GM12875 (cell line): Measurements from ENCODE around the gene PCDHGA6.
A peak's percentile ranks its signal among the peaks of the same experiment; 100 is the strongest.
"Not testable (repeated sequence)": the region's sequence is repeated elsewhere in the genome, so short reads cannot be mapped to it uniquely, and the experiment has no call there.

Source experiments
- H3K4me3 ChIP-seq: one replicate; pipeline ENCODE4 v1.5.1; 2011; ENCODE audit warnings: low read depth, low read length, control low read depth
- TF ChIP-seq, protein P1 (sequence below): IDR thresholded peaks from 2 replicates; pipeline ENCODE4 v1.5.1; 2011; ENCODE audit warnings: low read depth, mild to moderate bottlenecking, control low read depth, inconsistent platforms, low read length, moderate library complexity, borderline replicate concordance; ENCODE audit not compliant: insufficient read depth

The PCDHGA6 gene

DNA sequence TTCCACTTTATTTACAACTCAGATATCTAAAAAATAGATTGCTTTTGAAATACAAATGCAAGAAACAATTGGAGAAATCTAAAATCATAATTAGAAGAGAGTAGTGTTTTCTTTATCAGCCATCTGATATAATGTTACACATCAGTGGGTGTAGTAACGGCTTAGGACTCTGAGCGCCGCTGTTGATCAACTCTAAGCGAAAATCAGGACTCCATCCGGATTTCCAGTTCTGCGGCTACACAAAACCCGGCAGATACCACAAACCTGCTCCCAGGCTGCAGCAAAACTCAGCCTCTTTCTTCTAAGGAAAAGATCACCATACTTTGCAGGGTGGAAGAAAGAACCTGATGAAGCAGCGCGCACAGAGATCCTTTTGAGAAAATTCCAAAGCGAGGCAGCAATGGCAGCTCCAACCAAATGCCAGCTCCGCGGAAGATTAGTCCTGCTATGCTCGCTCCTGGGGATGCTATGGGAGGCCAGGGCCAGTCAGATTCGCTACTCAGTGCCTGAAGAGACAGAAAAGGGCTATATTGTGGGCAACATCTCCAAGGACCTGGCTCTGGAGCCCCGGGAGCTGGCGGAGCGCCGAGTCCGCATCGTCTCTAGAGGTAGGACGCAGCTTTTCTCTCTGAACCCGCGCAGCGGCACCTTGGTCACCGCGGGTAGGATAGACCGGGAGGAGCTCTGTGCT is 29.0 kb downstream of the PCDHGA6 start, which contains the start of gene PCDHGA9:
PCDHGA9 (plus strand) TSS at position 226 of the 691 bp plus-strand sequence; CDS start at position 401, 175 bp downstream.
- H3K4me3 ChIP-seq: no peak within 1 kb of the TSS
- TF ChIP-seq, protein P1, sequence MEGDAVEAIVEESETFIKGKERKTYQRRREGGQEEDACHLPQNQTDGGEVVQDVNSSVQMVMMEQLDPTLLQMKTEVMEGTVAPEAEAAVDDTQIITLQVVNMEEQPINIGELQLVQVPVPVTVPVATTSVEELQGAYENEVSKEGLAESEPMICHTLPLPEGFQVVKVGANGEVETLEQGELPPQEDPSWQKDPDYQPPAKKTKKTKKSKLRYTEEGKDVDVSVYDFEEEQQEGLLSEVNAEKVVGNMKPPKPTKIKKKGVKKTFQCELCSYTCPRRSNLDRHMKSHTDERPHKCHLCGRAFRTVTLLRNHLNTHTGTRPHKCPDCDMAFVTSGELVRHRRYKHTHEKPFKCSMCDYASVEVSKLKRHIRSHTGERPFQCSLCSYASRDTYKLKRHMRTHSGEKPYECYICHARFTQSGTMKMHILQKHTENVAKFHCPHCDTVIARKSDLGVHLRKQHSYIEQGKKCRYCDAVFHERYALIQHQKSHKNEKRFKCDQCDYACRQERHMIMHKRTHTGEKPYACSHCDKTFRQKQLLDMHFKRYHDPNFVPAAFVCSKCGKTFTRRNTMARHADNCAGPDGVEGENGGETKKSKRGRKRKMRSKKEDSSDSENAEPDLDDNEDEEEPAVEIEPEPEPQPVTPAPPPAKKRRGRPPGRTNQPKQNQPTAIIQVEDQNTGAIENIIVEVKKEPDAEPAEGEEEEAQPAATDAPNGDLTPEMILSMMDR: peak; percentile 36; the same call in 1 of the 2 replicates

DNA sequence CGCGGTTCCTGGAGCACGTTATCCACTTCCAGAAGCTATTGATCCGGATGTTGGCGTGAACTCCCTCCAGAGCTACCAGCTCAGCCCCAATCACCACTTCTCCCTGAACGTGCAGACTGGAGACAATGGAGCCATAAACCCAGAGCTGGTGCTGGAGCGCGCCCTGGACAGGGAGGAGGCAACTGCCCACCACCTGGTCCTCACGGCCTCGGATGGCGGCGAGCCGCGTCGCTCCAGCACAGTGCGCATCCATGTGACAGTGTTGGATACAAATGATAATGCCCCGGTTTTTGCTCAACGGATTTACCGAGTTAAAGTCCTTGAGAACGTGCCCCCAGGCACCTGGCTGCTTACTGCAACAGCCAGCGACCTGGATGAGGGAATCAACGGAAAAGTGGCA is 29.7 kb downstream of the PCDHGA6 start:
- TF ChIP-seq, protein P1: no peak
- no peak overlapping the region for H3K4me3 ChIP-seq

DNA sequence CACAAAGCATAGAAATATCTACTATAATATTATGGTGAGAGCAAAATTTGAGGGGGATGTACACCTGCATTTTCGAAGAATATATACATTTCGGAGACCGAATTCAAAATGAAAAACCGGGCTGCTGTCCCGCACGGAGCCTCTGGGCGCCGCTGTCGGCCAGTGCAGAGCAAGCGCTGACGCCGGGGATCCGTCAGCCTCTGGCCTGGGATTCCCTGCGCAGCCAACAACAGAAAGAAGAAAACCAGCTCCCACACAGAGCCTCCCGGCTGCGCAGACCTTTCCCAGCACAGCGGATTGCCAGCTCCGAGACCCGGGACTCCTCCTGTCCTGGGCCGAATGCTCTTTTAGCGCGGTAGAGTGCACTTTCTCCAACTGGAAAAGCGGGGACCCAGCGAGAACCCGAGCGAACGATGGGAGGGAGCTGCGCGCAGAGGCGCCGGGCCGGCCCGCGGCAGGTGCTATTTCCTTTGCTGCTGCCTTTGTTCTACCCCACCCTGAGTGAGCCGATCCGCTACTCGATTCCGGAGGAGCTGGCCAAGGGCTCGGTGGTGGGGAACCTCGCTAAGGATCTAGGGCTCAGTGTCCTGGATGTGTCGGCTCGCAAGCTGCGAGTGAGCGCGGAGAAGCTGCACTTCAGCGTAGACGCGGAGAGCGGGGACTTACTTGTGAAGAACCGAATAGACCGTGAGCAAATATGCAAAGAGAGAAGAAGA is 34.3 kb downstream of the PCDHGA6 start, which contains the start of gene PCDHGB6:
PCDHGB6 (plus strand) TSS at position 232 of the 716 bp plus-strand sequence; CDS start at position 414, 182 bp downstream.
- not testable (repeated sequence) for H3K4me3 ChIP-seq

DNA sequence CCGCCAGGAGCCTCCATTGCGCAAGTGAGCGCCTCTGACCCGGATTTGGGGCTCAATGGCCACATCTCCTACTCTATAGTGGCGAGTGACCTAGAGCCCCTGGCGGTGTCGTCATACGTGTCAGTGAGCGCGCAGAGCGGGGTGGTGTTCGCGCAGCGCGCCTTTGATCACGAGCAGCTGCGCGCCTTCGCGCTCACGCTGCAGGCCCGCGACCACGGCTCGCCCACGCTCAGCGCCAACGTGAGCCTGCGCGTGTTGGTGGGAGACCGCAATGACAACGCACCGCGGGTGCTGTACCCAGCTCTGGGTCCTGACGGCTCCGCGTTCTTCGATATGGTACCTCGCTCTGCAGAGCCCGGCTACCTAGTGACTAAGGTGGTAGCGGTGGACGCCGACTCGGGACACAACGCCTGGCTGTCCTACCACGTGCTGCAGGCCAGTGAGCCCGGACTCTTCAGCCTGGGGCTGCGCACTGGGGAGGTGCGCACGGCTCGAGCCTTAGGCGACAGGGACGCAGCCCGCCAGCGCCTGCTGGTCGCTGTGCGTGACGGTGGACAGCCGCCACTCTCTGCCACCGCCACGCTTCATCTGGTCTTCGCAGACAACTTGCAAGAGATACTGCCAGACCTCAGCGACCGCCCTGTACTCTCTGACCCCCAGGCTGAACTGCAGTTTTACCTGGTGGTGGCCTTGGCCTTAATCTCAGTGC is 36.1 kb downstream of the PCDHGA6 start:
- TF ChIP-seq, protein P1: no peak
- H3K4me3 ChIP-seq: no peak overlapping the region

More for the DNA sequence above, 34.3 kb downstream of the PCDHGA6 start, which contains the start of gene PCDHGB6:
- TF ChIP-seq, protein P1: peak; percentile 47; the same call in 1 of the 2 replicates

DNA sequence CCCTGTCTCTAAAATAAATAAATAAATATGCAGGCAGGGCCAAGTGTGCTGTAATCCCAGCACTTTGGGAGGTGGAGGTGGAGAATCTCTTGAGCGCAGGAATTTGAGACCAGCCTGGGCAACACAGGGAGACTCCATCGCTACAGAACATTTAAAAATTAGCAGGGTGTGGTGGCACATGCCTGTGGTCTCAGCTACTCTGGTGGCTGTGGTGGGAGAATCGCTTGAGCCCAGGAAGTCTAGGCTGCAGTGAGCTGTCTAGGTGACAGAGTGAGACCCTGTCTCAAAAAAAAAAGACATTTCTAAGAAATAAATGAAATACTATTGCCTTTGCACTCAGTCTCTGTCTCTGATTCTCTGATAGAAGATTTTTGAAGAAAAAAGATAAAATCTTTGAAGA is 37.9 kb downstream of the PCDHGA6 start:
- TF ChIP-seq, protein P1: no peak
- H3K4me3 ChIP-seq: no peak overlapping the region

DNA sequence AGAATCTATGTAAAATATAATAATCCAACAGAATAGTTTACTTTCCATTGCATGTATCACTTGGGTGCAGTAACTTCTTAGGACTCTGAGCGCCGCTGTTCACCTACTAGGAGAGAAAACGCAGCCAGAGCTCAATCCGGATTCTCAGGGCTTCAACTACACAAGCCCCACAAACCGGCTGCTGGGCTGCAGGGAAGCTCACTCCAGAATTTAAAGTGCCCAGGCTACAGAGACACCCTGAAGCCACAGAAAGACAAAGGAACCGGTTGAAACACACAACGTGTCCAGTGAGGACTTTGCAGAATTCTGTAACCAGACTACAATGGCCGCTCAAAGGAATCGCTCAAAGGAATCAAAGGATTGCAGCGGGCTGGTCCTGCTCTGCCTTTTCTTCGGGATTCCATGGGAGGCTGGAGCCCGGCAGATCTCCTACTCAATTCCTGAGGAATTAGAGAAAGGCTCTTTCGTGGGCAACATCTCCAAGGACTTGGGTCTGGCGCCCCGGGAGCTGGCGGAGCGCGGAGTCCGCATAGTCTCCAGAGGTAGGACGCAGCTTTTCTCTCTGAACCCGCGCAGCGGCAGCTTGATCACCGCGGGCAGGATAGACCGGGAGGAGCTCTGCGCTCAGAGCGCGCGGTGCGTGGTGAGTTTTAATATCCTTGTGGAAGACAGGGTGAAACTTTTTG is 39.3 kb downstream of the PCDHGA6 start, which contains the start of gene PCDHGA10:
PCDHGA10 (plus strand) TSS at position 134 of the 686 bp plus-strand sequence; CDS start at position 323, 189 bp downstream.
- H3K4me3 ChIP-seq: peak within 1 kb of the TSS; percentile 79
- TF ChIP-seq, protein P1: peak; percentile 66
